Osteocyte (in vitro differentiated cells): ENCODE measurements around the gene MAML2. TPM values are rescaled to one million over a fixed set of nuclear protein-coding genes. Genes with fewer than 3 reads are reported as not detected.

Experiments used
- DNase-seq: peaks from one replicate; pipeline ENCODE4 v3.0.0; 2021; ENCODE audit warnings: mixed read lengths; ENCODE audit not compliant: unreplicated experiment; ENCODE audit errors: extremely low spot score
- H3K27ac Mint-ChIP-seq: one replicate; pipeline ENCODE4 v1.8.0; 2021; ENCODE audit warnings: mild to moderate bottlenecking, mixed read lengths; ENCODE audit not compliant: unreplicated experiment
- H3K27me3 Mint-ChIP-seq: one replicate; pipeline ENCODE4 v1.8.0; 2021; ENCODE audit warnings: mixed read lengths; ENCODE audit not compliant: unreplicated experiment
- H3K36me3 Mint-ChIP-seq: one replicate; pipeline ENCODE4 v1.8.0; 2021; ENCODE audit warnings: mixed read lengths; ENCODE audit not compliant: unreplicated experiment
- H3K4me1 Mint-ChIP-seq: one replicate; pipeline ENCODE4 v1.8.0; 2021; ENCODE audit warnings: mixed read lengths; ENCODE audit not compliant: unreplicated experiment
- H3K4me3 Mint-ChIP-seq: one replicate; pipeline ENCODE4 v1.8.0; 2021; ENCODE audit warnings: mild to moderate bottlenecking, moderate library complexity, mixed read lengths; ENCODE audit not compliant: unreplicated experiment
- H3K9me3 Mint-ChIP-seq: one replicate; pipeline ENCODE4 v1.8.0; 2021; ENCODE audit warnings: mixed read lengths; ENCODE audit not compliant: unreplicated experiment
- CTCF ChIP-seq: fragments of 200-600 bp; sonication (generic); IDR thresholded peaks from 2 replicates; pipeline ENCODE4 v1.5.0; 2021; ENCODE audit warnings: antibody characterized with exemption, mild to moderate bottlenecking, moderate library complexity
- total RNA-seq: library from RNA; stranded (reverse); gene quantifications from 2 replicates; pipeline ENCODE4 v1.2.1, GENCODE V29; 2021

Gene MAML2
- total RNA-seq, 1 donor from 2014 or later, result 29.3 TPM

GRCh38 chr11:96306071-96306470, 36.9 kb downstream of the MAML2 start:
- H3K9me3 Mint-ChIP-seq, result no peaks in the 10 kb centered on the region
- DNase-seq, result no peak
- H3K27ac Mint-ChIP-seq, result peak overlapping the region; percentile 98
- H3K4me3 Mint-ChIP-seq, result no peak overlapping the region
- peaks cover 84% of the 10 kb centered on the region for H3K4me1 Mint-ChIP-seq
- H3K27me3 Mint-ChIP-seq, result no peaks in the 10 kb centered on the region
- no peak for TF ChIP-seq CTCF
- no peaks in the 10 kb centered on the region for H3K36me3 Mint-ChIP-seq

- TF ChIP-seq CTCF, result no peak
- peak overlapping the region; percentile 85 for H3K27ac Mint-ChIP-seq
- peaks cover 6% of the 10 kb centered on the region for H3K36me3 Mint-ChIP-seq
- peaks cover 78% of the 10 kb centered on the region for H3K4me1 Mint-ChIP-seq
- H3K9me3 Mint-ChIP-seq, result no peaks in the 10 kb centered on the region
- H3K4me3 Mint-ChIP-seq, result no peak overlapping the region
- no peaks in the 10 kb centered on the region for H3K27me3 Mint-ChIP-seq
- DNase-seq, result no peak
Measured at GRCh38 chr11:96303980-96304379, 39.0 kb downstream of the MAML2 start.

- no peak overlapping the region for H3K4me3 Mint-ChIP-seq
- H3K4me1 Mint-ChIP-seq, result peaks cover 70% of the 10 kb centered on the region
- no peaks in the 10 kb centered on the region for H3K27me3 Mint-ChIP-seq
- peaks cover 8% of the 10 kb centered on the region for H3K36me3 Mint-ChIP-seq
- peak overlapping the region; percentile 85 for H3K27ac Mint-ChIP-seq
- TF ChIP-seq CTCF, result no peak
- no peak for DNase-seq
- H3K9me3 Mint-ChIP-seq, result no peaks in the 10 kb centered on the region
Measured at GRCh38 chr11:96303064-96303463, 39.9 kb downstream of the MAML2 start.

DNA sequence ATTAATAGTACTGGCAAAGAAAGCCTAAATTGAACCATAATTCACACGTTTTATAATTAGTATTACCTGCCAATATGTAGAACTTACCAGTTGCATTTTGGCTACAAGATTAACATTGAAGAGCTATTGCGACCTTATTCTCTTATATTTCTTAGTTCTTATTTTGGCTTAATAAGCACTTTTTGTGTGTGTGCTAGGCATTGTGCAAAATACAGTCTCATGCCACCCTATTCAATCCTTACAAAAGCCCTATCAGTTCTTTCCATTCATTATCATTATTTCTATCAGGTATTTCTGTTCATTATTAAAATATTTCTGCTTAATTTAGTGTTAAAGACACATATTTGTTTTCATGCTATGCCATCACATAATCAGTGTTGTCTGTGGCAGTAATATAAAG, 41.2 kb downstream of the MAML2 start:
- Mint-ChIP-seq H3K9me3 (no peaks in the 10 kb centered on the region), H3K4me3 (no peak overlapping the region), H3K27me3 (no peaks in the 10 kb centered on the region), H3K36me3 (peaks cover 13% of the 10 kb centered on the region), H3K4me1 (peaks cover 59% of the 10 kb centered on the region), H3K27ac (peak overlapping the region; percentile 85)
- TF ChIP-seq CTCF, result no peak
- DNase-seq, result no peak

GRCh38 chr11:96299155-96299888, 43.7 kb downstream of the MAML2 start:
- no peak for DNase-seq
- no peaks in the 10 kb centered on the region for H3K27me3 Mint-ChIP-seq
- H3K9me3 Mint-ChIP-seq, result no peaks in the 10 kb centered on the region
- no peak overlapping the region for H3K4me3 Mint-ChIP-seq
- peaks cover 13% of the 10 kb centered on the region for H3K36me3 Mint-ChIP-seq
- peak overlapping the region; percentile 63 for H3K27ac Mint-ChIP-seq
- peaks cover 59% of the 10 kb centered on the region for H3K4me1 Mint-ChIP-seq
- TF ChIP-seq CTCF, result no peak
